EH (cell line): ENCODE measurements around the gene LPIN3.

Experiments
- DNase-seq: peaks from one replicate; pipeline ENCODE4 v3.0.0-alpha.2; 2015; ENCODE audit warnings: low read depth

Gene LPIN3

GRCh38 chr20:41392871-41393704 is 52.5 kb downstream of the LPIN3 start:
- DNase-seq: peak; percentile 51

GRCh38 chr20:41393705-41394066 is 53.1 kb downstream of the LPIN3 start:
- DNase-seq: no peak

- no peak for DNase-seq
Measured at GRCh38 chr20:41394081-41394480, 53.5 kb downstream of the LPIN3 start.

GRCh38 chr20:41394931-41395666 is 54.5 kb downstream of the LPIN3 start:
- no peak for DNase-seq

GRCh38 chr20:41395667-41396664 is 55.3 kb downstream of the LPIN3 start:
- no peak for DNase-seq

GRCh38 chr20:41398408-41398807 is 57.8 kb downstream of the LPIN3 start:
- DNase-seq: no peak

- DNase-seq: no peak
Measured at GRCh38 chr20:41403604-41404003, 63.0 kb downstream of the LPIN3 start.

GRCh38 chr20:41405436-41405835 is 64.8 kb downstream of the LPIN3 start:
- no peak for DNase-seq

- no peak for DNase-seq
Measured at GRCh38 chr20:41406353-41406752, 65.7 kb downstream of the LPIN3 start.

GRCh38 chr20:41406896-41407444 is 66.3 kb downstream of the LPIN3 start:
- DNase-seq: no peak

- DNase-seq: no peak
Measured at GRCh38 chr20:41407607-41408006, 67.0 kb downstream of the LPIN3 start.

- no peak for DNase-seq
Measured at GRCh38 chr20:41408156-41408794, 67.7 kb downstream of the LPIN3 start.

- peak; percentile 24 for DNase-seq
Measured at GRCh38 chr20:41408986-41409385, 68.4 kb downstream of the LPIN3 start.
